ENCODE data around the gene UBE4B.
"Not testable (repeated sequence)": the region's sequence is repeated elsewhere in the genome, so short reads cannot be mapped to it uniquely, and the experiment has no call there.

UBE4B gene

GRCh38 chr1:10042746-10043145 is 10.0 kb downstream of the UBE4B start:
- DNase-seq = no peak

GRCh38 chr1:10045480-10046355 is 13.0 kb downstream of the UBE4B start:
- DNase-seq = no peak

GRCh38 chr1:10046356-10047085 is 13.8 kb downstream of the UBE4B start:
- DNase-seq = no peak

- no peak for DNase-seq
Measured at GRCh38 chr1:10048601-10049000, 15.8 kb downstream of the UBE4B start.

- no peak for DNase-seq
Measured at GRCh38 chr1:10050611-10051010, 17.9 kb downstream of the UBE4B start.

GRCh38 chr1:10051656-10052055 is 18.9 kb downstream of the UBE4B start:
- DNase-seq = no peak

GRCh38 chr1:10052347-10052746 is 19.6 kb downstream of the UBE4B start:
- DNase-seq = no peak

- DNase-seq = no peak
Measured at GRCh38 chr1:10054465-10054864, 21.7 kb downstream of the UBE4B start.

DNA sequence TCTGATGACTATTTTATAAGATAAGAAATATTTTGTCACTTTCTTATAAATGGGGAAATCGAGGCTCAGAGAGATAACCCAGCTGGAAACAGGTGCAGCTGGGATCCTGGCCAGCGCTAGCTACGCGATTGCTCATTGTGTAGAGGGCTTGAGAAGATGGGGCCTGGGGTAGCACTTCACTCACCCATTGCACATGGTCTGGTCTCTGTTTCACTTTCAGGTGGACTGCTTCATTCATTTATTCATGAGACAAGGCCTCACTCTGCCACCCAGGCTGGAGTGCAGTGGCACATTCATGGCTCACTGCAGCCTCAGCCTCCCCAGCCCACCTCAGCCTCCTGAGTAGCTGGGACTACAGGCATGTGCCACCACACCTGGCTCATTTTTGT is 23.8 kb downstream of the UBE4B start:
- no peak for DNase-seq

- no peak for DNase-seq
Measured at GRCh38 chr1:10057343-10057742, 24.6 kb downstream of the UBE4B start.

- DNase-seq = no peak
Measured at GRCh38 chr1:10057796-10058195, 25.0 kb downstream of the UBE4B start.

- DNase-seq = no peak
Measured at GRCh38 chr1:10059342-10059718, 26.6 kb downstream of the UBE4B start.

- DNase-seq = no peak
Measured at GRCh38 chr1:10060311-10061100, 27.7 kb downstream of the UBE4B start.

DNA sequence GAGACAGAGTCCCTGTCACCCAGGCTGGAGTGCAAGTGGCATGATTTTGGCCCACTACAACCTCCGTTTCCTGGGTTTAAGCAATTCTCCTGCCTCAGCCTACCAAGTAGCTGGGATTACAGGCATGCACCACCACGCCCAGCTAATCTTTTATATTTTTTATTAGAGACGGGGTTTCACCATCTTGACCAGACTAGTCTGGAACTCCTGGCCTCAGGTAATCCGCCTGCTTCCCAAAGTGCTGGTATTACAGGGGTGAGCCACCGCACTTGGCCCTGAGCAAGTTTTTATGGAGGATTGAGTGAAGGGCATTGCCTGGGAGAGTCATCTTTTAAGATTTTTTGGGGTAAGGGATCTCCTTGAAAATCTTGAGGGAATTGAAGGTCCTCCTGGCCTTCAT is 28.5 kb downstream of the UBE4B start:
- no peak for DNase-seq

DNA sequence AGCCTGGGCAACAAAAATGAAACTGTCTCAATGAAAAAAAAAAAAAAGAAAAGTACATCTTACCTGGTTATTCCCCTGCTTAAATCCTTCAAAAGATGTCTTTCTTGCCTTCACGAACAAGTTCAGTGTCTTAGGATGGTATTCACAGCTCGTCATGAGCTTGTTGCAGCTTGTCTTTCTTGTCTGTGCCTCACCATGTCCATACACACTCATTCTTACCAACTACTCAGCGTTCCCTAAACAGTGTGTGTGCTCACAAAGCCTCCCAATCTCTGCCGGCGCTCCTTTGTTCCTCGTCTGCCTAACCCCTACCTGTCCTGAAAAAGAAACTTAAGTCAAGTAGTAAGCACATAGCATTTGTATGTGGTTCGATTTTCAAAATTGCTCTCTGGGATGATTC is 31.1 kb downstream of the UBE4B start:
- no peak for DNase-seq

DNA sequence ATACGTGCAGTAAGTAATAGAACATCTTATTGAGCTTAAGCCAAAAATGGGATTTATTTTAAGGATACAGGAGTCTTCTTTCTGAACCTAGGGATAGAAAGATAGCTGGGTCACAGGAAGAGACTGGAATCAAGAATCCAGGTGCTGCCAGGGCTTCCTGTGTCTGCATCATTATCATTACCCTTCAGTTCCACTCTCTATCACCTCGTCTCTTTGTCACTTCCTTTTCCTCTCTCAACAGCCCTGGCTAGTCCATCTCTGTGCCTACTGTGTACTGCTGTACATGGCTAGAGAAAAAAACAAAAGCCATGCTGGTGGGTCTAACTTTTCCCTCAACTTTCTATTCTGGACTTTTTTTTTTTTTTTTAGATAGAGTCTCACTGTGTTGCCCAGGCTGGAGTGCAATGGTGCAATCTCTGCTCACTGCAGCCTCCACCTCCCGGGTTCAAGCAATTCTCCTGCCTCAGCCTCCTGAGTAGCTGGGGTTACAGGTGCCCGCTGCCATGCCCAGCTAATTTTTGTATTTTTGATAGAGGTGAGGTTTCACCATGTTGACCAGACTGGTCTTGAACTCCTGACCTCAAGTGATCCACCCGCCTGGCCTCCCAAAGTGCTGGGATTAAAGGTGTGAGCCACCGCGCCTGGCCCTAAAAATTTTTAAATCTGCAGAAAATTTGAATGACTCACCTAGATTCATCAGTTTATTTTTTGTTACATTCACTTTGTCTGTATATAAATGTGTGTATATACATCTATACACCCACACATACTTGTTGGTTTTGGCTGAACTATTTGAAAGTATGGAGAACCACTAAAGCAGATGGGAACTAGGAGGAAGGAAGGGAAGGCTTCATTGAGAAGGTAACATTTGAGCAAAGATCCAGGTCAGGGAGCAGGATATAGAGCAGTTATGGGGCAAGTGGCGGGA is 31.9 kb downstream of the UBE4B start:
- DNase-seq = no peak

- no peak for DNase-seq
Measured at GRCh38 chr1:10065344-10065685, 32.6 kb downstream of the UBE4B start.

- no peak for DNase-seq
Measured at GRCh38 chr1:10065760-10066159, 33.0 kb downstream of the UBE4B start.

DNA sequence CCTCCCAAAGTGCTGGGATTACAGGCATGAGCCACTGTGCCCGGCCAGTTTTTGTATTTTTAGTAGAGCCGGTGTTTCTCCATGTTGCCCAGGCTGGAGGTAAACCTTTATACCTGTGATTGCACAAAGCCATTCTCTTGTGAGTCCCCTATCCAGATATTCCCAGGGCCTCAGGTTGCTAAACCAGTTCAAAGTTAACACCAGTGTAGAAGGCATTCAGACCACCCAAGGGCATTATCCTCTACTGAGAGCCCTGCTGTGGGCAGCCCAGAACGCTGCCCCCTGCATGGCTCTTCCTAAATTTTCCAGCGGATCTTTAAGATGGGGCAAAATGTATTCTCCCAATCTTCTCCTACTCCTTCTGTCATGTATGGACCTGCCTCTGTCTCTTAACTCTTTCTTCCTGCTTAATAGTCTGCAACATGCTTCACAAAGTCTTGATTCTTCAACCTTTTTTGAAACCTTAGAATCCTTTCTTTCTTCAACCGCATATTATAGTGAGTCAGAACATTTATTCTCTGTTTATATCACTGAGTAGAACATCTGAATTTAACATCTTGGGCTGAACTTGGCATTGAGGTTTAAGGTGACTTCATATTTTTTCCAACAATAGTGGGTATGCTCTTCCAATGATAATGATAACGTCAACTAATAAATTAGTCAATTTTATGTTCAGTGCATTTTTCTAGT is 36.0 kb downstream of the UBE4B start:
- no peak for DNase-seq

- no peak for DNase-seq
Measured at GRCh38 chr1:10070206-10070605, 37.4 kb downstream of the UBE4B start.

GRCh38 chr1:10071640-10072039 is 38.9 kb downstream of the UBE4B start:
- no peak for DNase-seq

- DNase-seq = not testable (repeated sequence)
Measured at GRCh38 chr1:10073371-10073770, 40.6 kb downstream of the UBE4B start.
